ENCODE data around the gene WWC2.

The WWC2 gene

DNA sequence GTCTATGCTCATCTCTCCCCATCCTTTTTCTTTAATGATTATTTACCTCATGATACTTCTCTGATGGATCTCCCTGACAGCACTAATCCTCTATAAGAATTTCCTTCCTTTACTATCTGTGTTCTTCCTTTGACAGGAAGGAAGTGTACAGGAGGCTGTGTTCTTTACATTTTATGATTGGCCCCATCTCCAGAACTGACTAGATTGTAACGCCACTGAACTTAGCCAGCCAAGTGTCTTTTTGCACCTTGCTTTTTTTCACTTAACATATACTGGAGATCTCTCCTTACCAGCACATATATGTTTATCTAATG is 3.9 kb upstream of the WWC2 start:
- H3K9me3 Mint-ChIP-seq = peaks cover 2% of the 10 kb centered on the region
- H3K27ac Mint-ChIP-seq = no peak overlapping the region
- no peaks in the 10 kb centered on the region for H3K36me3 Mint-ChIP-seq (ENCODE audit: low read depth)
- H3K4me3 Mint-ChIP-seq = no peak overlapping the region
- peaks cover 27% of the 10 kb centered on the region for H3K27me3 Mint-ChIP-seq
- no peak for DNase-seq
- ATAC-seq = no peak
- H3K4me1 Mint-ChIP-seq = peaks cover 3% of the 10 kb centered on the region

DNA sequence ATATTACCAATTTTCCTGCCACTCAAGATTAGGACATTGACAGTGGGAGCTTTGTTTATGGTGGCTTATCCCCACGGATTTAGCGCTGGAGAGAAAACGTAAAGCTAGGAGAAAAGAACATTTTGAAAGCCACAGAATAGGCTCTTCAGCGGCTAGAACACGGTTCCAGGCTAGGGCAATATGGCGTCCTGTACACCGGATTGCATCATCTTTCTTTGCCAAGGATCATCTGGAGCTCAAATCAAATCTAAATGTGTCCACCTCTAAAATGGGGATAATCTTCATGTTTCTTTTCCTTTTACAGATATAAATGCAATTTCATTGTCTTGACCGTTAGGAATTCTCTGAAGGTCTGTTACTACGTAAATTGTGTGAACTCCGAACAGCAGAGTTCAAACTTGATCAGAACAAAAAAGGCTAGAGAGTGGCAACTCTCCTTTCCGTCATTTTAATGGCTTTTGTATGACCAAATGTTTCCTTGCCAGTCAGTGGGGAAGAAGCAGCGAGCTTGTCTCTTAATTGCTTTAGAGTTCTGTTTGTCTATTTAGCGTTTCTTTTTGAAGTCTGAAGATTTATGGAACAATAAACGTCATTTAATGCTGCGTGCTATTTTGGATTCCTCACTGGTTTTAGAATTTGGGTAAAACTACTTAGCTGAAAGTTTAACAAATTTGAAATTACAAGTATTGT is 2.6 kb upstream of the WWC2 start:
- peaks cover 35% of the 10 kb centered on the region for H3K27me3 Mint-ChIP-seq
- no peaks in the 10 kb centered on the region for H3K36me3 Mint-ChIP-seq (ENCODE audit: low read depth)
- H3K4me1 Mint-ChIP-seq = peaks cover 4% of the 10 kb centered on the region
- H3K9me3 Mint-ChIP-seq = no peaks in the 10 kb centered on the region
- DNase-seq (no peak), ATAC-seq (no peak)
- no peak overlapping the region for H3K27ac Mint-ChIP-seq
- H3K4me3 Mint-ChIP-seq = no peak overlapping the region

DNA sequence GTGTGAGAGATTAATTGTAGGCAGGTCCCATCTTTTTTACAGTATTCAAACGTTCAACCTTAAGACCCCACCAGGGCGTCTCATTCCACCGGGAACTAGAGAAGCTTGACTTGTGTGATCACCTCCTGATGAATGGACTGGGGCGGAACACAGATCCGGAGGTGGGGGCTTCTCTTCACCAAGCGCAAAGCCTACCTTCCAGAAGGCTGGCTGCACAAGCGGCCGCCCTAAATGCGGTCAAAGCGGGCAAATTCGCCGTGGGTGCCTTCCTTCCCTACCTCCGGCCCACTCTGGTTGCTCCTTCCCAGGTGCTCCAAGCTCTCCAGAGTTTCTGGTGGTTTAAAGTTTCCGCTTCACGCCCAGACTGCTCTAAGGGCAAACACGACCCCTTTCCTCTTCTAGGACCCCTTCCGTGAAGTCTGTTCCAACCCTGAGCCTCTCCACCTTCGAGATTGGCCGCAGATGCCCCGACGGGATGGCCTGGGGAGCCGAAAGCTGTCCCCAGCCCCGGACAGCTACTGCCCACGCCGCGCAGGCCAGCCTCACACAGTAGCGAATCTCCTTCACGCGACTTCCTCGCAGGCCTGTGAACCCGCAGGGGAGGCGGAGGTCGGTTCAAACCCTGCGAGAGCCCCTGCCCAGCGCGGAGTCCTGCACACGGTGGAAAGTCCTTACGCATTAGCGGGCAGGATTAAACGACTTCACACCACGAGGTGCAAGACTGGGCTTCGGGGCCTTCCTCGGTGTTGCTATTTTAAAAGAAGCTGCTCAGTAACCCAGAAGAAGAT is 1.6 kb upstream of the WWC2 start:
- peak; percentile 3 for ATAC-seq
- H3K4me1 Mint-ChIP-seq = peaks cover 4% of the 10 kb centered on the region
- no peaks in the 10 kb centered on the region for H3K36me3 Mint-ChIP-seq (ENCODE audit: low read depth)
- peaks cover 45% of the 10 kb centered on the region for H3K27me3 Mint-ChIP-seq
- no peaks in the 10 kb centered on the region for H3K9me3 Mint-ChIP-seq
- no peak overlapping the region for H3K27ac Mint-ChIP-seq
- DNase-seq = no peak
- H3K4me3 Mint-ChIP-seq = peak overlapping the region; percentile 14

- H3K36me3 Mint-ChIP-seq (ENCODE audit: low read depth) = no peaks in the 10 kb centered on the region
- DNase-seq (peak; percentile 23), ATAC-seq (peak; percentile 16)
- H3K4me1 Mint-ChIP-seq = peaks cover 4% of the 10 kb centered on the region
- H3K27ac Mint-ChIP-seq = no peak overlapping the region
- no peaks in the 10 kb centered on the region for H3K9me3 Mint-ChIP-seq
- peak overlapping the region; percentile 49 for H3K4me3 Mint-ChIP-seq
- H3K27me3 Mint-ChIP-seq = peaks cover 51% of the 10 kb centered on the region
Measured at GRCh38 chr4:183098019-183098722, 886 bp upstream of the WWC2 start.

- DNase-seq (peak; percentile 12), ATAC-seq (no peak)
- H3K9me3 Mint-ChIP-seq = no peaks in the 10 kb centered on the region
- H3K4me3 Mint-ChIP-seq = peak overlapping the region; percentile 54
- H3K27ac Mint-ChIP-seq = no peak overlapping the region
- H3K36me3 Mint-ChIP-seq (ENCODE audit: low read depth) = no peaks in the 10 kb centered on the region
- peaks cover 4% of the 10 kb centered on the region for H3K4me1 Mint-ChIP-seq
- peaks cover 51% of the 10 kb centered on the region for H3K27me3 Mint-ChIP-seq
Measured at GRCh38 chr4:183099537-183100297, 660 bp downstream of the WWC2 start.

GRCh38 chr4:183100298-183100599 is 1.2 kb downstream of the WWC2 start:
- peaks cover 46% of the 10 kb centered on the region for H3K27me3 Mint-ChIP-seq
- no peaks in the 10 kb centered on the region for H3K9me3 Mint-ChIP-seq
- no peak for ATAC-seq
- peak overlapping the region; percentile 54 for H3K4me3 Mint-ChIP-seq
- peaks cover 4% of the 10 kb centered on the region for H3K4me1 Mint-ChIP-seq
- H3K36me3 Mint-ChIP-seq (ENCODE audit: low read depth) = no peaks in the 10 kb centered on the region
- no peak for DNase-seq
- H3K27ac Mint-ChIP-seq = no peak overlapping the region

GRCh38 chr4:183100827-183101226 is 1.8 kb downstream of the WWC2 start:
- peaks cover 48% of the 10 kb centered on the region for H3K27me3 Mint-ChIP-seq
- H3K9me3 Mint-ChIP-seq = no peaks in the 10 kb centered on the region
- no peak overlapping the region for H3K4me3 Mint-ChIP-seq
- no peak for ATAC-seq
- peaks cover 4% of the 10 kb centered on the region for H3K4me1 Mint-ChIP-seq
- DNase-seq = no peak
- H3K27ac Mint-ChIP-seq = no peak overlapping the region
- H3K36me3 Mint-ChIP-seq (ENCODE audit: low read depth) = no peaks in the 10 kb centered on the region

DNA sequence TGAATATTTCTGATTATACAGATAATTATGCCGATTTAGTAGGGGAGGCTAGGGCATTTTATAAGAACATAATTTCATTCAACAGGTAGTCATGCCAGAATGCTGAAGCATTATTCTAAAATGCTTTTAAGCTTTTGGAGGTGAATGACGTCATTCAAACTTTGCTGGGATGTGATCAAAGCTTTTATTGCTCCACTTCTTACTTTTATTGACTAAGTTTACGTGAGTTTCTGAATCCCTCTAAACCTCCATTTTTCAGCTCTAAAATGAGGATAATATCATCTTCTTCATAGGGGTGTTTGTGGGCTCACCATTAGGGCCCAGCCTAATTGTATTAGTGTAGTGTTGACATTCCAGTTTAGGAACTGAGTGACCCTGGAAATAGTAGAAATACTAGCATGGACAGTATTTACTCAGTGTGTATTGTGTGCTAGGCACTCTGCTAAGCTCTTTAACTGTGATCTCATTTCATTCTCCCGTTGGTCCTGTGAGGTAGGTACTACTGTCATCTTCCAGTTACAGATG is 3.0 kb downstream of the WWC2 start:
- Mint-ChIP-seq H3K27me3 (peaks cover 45% of the 10 kb centered on the region), H3K36me3 (ENCODE audit: low read depth) (no peaks in the 10 kb centered on the region)

GRCh38 chr4:183105092-183105491 is 6.0 kb downstream of the WWC2 start:
- Mint-ChIP-seq H3K9me3 (no peaks in the 10 kb centered on the region), H3K27ac (no peak overlapping the region), H3K36me3 (ENCODE audit: low read depth) (no peaks in the 10 kb centered on the region), H3K27me3 (peaks cover 36% of the 10 kb centered on the region), H3K4me1 (peaks cover 1% of the 10 kb centered on the region), H3K4me3 (no peak overlapping the region)
- ATAC-seq = no peak
- no peak for DNase-seq

More for the DNA sequence above, 3.0 kb downstream of the WWC2 start:
- ATAC-seq (no peak), DNase-seq (no peak)
- Mint-ChIP-seq H3K9me3 (no peaks in the 10 kb centered on the region), H3K27ac (no peak overlapping the region), H3K4me1 (peaks cover 3% of the 10 kb centered on the region), H3K4me3 (no peak overlapping the region)

DNA sequence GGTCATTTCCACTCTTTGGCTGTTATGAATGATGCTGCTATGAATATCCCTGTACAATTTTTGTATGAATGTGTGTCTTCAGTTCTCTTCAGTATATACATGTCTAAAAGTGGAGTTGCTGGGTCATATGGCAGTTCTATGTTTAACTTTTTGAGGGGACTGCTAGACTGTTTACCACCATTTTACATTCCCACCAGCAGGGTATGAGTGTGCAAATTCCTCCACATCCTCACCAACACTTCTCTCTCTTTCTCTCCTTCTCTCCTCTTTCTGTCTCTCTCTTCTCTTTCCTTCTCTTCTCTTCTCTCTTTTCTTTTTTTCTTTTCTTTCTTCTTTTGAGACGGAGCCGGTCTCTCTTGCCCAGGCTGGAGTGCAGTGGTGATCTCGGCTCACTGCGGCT is 7.8 kb downstream of the WWC2 start:
- no peaks in the 10 kb centered on the region for H3K9me3 Mint-ChIP-seq
- DNase-seq (no peak), ATAC-seq (no peak)
- H3K4me1 Mint-ChIP-seq = no peaks in the 10 kb centered on the region
- no peak overlapping the region for H3K4me3 Mint-ChIP-seq
- peaks cover 23% of the 10 kb centered on the region for H3K27me3 Mint-ChIP-seq
- no peaks in the 10 kb centered on the region for H3K36me3 Mint-ChIP-seq (ENCODE audit: low read depth)
- H3K27ac Mint-ChIP-seq = no peak overlapping the region

- no peak overlapping the region for H3K4me3 Mint-ChIP-seq
- DNase-seq (no peak), ATAC-seq (no peak)
- peaks cover 13% of the 10 kb centered on the region for H3K27me3 Mint-ChIP-seq
- H3K9me3 Mint-ChIP-seq = no peaks in the 10 kb centered on the region
- no peaks in the 10 kb centered on the region for H3K4me1 Mint-ChIP-seq
- no peak overlapping the region for H3K27ac Mint-ChIP-seq
- H3K36me3 Mint-ChIP-seq (ENCODE audit: low read depth) = no peaks in the 10 kb centered on the region
Measured at GRCh38 chr4:183107891-183108459, 8.9 kb downstream of the WWC2 start.

- Mint-ChIP-seq H3K27me3 (peaks cover 9% of the 10 kb centered on the region), H3K4me1 (no peaks in the 10 kb centered on the region), H3K27ac (no peak overlapping the region), H3K4me3 (no peak overlapping the region), H3K36me3 (ENCODE audit: low read depth) (no peaks in the 10 kb centered on the region), H3K9me3 (no peaks in the 10 kb centered on the region)
- DNase-seq = no peak
- ATAC-seq = no peak
Measured at GRCh38 chr4:183110244-183110643, 11.2 kb downstream of the WWC2 start.

DNA sequence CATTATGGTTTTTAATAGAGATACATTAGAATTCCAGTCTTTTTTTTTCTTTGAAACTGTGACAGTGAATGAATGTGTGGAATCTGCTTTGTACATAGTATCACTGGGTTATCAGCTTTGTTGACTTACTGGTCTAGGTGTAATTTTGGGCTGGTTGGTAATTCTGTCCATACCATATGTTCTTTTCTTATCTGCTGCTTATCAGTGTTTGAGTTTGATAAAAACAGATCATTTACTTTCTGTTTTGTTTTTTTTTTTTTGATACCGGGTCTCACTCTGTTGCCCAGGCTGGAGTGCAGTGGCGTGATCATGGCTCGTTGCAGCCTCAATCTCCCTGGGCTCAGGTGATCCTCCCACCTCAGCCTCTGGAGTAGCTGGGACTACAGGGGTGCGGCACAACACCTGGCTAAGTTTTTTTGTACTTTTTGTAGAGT is 12.4 kb downstream of the WWC2 start:
- H3K4me1 Mint-ChIP-seq = no peaks in the 10 kb centered on the region
- no peaks in the 10 kb centered on the region for H3K9me3 Mint-ChIP-seq
- ATAC-seq = no peak
- no peaks in the 10 kb centered on the region for H3K36me3 Mint-ChIP-seq (ENCODE audit: low read depth)
- no peak for DNase-seq
- H3K4me3 Mint-ChIP-seq = no peak overlapping the region
- H3K27me3 Mint-ChIP-seq = peaks cover 6% of the 10 kb centered on the region
- no peak overlapping the region for H3K27ac Mint-ChIP-seq

GRCh38 chr4:183118141-183118540 is 19.1 kb downstream of the WWC2 start:
- H3K4me1 Mint-ChIP-seq = no peaks in the 10 kb centered on the region

More at GRCh38 chr4:183118141-183118540, 19.1 kb downstream of the WWC2 start:
- Mint-ChIP-seq H3K36me3 (ENCODE audit: low read depth) (no peaks in the 10 kb centered on the region), H3K9me3 (no peaks in the 10 kb centered on the region), H3K27ac (no peak overlapping the region), H3K4me3 (no peak overlapping the region), H3K27me3 (no peaks in the 10 kb centered on the region)
- no peak for ATAC-seq
- DNase-seq = no peak
